Choroid plexus epithelial cell (primary cell): ENCODE results near the gene MAD1L1.

Experiments
- DNase-seq: peaks from one replicate; pipeline ENCODE4 v3.0.0-alpha.2; 2010; ENCODE audit warnings: low read depth
- H3K4me3 ChIP-seq: 2 replicates; pipeline ENCODE4 v1.5.1; 2011; ENCODE audit warnings: low read depth, mild to moderate bottlenecking, control low read depth, low read length, moderate library complexity
- CTCF ChIP-seq: conservative IDR thresholded peaks from 2 replicates; pipeline ENCODE4 v1.5.1; 2011; ENCODE audit warnings: low read depth, mild to moderate bottlenecking, control low read depth, inconsistent platforms, low read length, moderate library complexity

MAD1L1 gene

GRCh38 chr7:2042650-2043049 lies 190.1 kb downstream of the MAD1L1 start:
- H3K4me3 ChIP-seq: no peak overlapping the region
- no peak for TF ChIP-seq CTCF
- no peak for DNase-seq

- TF ChIP-seq CTCF: no peak
- no peak overlapping the region for H3K4me3 ChIP-seq
- no peak for DNase-seq
Observed at GRCh38 chr7:2041496-2042367, 191.0 kb downstream of the MAD1L1 start.

DNA sequence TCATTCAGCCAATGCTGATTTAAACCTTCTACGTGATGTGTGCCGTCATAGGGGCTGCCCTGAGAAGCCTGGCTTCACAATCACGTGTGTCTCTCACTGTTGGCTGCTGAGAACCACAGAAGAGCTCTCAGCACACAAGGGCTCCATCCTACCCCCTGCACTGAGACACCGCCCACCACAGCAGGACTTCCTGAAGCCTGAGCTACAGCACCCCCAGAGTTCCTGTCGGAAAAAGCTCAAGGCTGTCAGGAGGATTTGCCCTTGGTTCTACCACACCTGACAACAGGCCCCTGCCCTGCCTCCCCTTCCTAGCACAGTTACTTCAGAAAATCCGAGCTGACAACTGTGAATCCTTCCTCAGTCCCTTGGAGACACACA lies 191.9 kb downstream of the MAD1L1 start:
- no peak overlapping the region for H3K4me3 ChIP-seq
- TF ChIP-seq CTCF: no peak
- DNase-seq: peak; percentile 31

DNA sequence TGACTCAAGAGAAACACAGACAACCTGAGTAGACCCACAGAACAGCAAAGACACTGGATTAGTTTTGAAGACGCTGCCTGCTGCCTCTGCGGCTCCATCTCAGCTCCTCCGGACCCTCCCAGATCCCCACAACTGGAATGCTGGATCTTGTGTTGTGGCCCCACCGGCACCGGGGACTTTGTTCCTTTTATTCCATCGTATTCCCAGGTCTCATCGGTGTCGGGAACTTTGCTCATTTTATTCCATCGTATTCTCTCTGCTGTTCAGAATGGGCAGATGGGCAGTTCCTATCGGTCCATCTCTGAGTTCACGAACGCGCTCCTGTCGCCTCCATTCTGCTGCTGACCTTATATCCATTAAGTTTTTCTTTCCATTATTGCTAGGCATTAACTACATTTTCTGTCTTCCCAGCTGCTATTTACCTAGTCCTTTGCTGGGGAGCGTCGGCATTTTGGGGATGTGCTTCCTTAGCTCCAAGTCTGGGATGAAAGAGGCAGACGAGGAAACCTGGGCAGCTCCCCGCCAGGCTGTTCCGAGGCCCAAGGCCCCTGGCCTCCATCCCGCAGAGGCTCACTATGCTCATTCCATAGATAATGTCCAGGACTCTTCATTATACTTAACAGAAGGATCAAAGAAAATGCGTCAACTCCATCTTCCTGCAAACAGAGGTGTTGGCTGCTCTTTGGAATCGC lies 192.4 kb downstream of the MAD1L1 start:
- no peak for DNase-seq
- H3K4me3 ChIP-seq: no peak overlapping the region
- TF ChIP-seq CTCF: no peak

GRCh38 chr7:2038931-2039728 lies 193.6 kb downstream of the MAD1L1 start:
- DNase-seq: no peak
- TF ChIP-seq CTCF: no peak
- no peak overlapping the region for H3K4me3 ChIP-seq

GRCh38 chr7:2037808-2038522 lies 194.8 kb downstream of the MAD1L1 start:
- TF ChIP-seq CTCF: no peak
- H3K4me3 ChIP-seq: peak overlapping the region; percentile 34

More at GRCh38 chr7:2037808-2038522, 194.8 kb downstream of the MAD1L1 start:
- DNase-seq: peak; percentile 62
